NCI-H2081 treated with DMSO at 0.1 percent for 48 hours (cell line): ENCODE results near the gene DYNC2H1.

ENCODE experiments used
- DNase-seq: peaks from one replicate; lab custom pipeline; 2025; lab: John Stamatoyannopoulos, UW

The DYNC2H1 gene

DNA sequence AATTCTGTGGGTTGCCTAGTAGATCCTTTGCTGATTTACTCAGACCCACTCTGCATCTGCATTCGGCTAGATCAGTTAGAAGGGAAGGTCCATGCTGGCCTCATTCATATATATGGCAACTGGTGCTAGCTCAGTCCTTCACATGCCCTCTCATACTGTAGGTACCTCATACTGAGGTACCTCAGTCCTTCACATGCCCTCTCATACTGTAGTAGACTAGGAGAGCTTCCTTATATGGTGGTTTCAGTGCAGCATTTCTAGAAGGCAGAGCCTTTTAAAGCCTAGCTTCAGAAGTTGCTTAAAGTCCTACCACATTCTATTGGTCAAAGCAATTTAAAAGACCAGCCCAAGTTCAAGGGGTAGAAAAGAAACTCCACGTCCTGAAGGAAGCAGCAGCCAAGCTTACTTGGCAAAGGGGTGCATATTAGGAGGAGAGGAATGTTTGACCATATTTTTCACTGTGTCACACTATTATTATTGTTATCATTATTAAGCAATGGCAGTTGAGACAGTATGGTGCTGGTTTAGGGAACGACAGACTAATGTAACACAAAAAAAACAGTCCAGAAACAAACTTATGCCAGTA, 356.4 kb downstream of the DYNC2H1 start:
- no peak for DNase-seq

DNA sequence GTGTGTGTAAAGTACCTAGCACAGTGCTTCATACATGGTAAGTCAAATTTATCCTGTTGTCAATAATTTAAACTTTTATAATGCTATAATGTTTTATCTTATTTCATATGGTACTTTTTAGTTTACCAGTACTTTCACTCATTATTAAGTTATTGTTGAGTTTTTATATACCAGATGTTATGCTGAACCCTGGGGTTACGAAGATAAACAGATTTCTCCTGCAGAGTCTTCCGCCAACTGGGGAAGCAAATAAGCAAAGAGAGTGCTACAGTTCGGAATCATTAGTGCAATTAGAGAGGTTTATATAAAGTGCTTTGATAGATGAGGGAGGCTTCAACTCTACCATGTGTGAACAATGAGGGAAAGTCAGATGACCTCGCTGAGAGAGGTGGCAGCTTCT, 362.3 kb downstream of the DYNC2H1 start:
- DNase-seq: no peak

DNA sequence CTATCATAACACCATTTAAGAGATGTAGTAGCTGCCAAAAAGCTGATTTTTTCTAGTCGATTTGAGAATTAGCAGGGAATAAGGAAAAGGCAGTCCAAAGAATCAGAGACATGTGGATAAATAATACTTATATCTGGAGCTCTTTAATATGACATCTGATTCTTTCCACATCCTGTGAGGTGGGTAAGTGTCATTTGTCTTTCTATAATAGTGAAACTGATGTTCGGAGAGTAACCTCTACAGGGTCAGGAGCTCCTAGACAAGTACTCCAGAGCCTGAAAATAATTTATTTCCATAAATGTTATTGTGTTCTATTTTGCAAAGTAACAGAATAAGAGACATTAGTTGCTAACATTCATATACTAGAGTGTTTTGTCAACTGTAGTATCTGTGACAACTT, 367.6 kb downstream of the DYNC2H1 start:
- no peak for DNase-seq

DNA sequence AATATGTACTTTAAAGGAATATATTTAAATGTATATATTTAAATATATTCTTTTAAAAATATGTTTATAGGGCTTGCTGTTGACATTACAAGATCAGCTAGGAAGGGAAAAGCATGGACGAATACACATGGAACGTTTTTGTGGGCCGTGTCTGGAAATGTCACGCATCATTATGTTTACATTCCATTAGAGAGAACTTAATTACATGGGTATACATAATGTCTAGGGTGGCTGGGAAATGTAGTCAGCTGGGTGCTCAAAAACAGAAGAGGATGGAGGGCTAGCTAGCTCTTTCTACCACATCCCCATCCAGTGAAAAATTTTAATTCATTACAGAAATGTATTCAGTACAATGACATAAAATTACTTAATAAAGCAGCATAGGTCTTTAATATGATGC, 371.2 kb downstream of the DYNC2H1 start:
- no peak for DNase-seq

DNA sequence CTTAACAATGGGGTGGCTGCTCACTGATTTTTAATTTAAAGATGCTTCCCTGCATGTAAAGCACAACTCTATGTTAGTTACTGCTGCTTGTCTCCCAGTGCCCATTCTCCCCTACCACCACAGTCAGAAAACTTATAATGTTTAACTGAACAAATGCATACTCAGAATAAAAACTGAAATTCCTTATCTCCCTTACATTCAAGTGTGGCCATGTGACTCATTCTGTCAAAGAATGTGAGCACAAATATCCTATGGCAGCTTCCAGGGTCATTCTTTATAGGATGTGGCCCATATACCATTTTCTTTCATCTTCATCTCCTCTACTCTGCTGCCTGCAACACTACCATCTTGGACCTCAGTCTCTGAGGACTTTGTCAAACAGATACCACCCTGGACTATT, 374.8 kb downstream of the DYNC2H1 start:
- DNase-seq: no peak

DNA sequence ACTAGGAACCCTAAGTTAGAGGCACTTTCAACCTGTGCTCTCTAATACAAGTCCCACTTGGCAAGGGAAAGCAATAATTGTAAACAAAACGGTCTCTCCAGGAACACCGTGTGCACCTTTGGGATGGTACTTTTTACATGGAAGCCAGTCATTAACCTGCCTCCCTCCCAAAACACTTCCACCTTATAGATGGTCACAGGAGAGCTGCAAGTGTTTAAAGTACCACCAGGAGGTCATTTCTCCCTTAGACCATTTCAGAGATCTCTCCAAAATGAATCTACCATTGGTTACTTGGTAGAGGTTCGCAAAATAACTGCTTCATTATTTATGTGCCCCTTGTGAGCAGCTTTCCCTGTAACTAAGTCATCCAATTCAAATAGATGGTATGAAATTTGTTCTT, 375.3 kb downstream of the DYNC2H1 start:
- no peak for DNase-seq

DNA sequence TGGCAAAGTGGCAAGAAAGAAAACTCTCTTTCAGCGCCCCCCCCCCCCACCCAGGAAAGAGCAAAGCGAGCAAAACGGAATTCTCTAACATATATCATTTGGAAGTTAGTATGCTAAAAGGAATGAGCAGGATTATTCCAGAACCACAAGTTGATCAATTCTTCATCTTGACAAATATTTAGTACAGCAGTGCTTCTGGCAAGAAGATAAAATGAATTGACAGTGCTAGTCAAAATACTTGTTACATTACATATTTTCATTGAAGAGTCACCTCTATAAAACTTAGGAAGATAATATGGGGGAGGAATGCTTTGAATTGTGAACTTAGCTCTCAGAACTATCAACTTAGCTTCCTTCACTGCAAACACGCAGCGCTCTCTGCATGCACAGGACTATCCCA, 377.4 kb downstream of the DYNC2H1 start:
- no peak for DNase-seq

DNA sequence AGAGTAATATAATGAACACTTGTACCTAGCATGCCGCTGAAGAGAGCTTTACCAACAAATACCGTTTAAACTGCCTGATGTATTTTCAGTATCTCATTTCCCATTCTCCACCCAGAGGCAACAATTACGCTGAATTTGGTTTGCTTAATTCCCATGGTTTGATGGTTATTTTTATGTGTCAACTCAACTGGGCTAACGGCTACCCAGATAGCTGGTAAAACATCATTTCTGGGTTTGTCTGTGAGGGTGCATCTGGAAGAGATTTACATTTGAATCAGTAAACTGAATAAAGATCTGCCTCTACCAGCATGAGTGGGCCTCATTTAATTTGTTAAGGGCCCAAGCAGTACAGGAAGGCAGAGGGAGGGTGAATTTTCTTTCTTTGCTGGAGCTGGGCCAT, 377.9 kb downstream of the DYNC2H1 start:
- DNase-seq: no peak

DNA sequence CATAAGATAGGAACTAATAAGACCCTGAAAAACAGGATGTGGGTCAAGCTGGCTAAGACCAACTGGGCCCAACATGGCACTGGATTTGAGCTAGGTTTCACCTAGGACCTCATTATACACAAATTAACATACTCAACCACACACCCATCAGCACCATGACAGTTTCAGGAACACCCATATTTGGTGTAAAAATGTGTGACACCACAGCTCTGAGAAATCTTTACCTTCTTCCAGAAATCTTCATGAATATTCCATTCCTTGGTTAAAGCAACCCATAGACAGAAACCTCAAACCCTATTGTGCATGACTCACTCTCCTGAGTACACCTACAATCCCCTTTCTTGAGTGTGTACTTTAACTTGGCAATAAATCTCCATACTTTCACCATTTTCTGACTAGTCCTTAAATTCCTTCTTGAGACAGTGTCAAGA, 378.8 kb downstream of the DYNC2H1 start:
- DNase-seq: no peak

DNA sequence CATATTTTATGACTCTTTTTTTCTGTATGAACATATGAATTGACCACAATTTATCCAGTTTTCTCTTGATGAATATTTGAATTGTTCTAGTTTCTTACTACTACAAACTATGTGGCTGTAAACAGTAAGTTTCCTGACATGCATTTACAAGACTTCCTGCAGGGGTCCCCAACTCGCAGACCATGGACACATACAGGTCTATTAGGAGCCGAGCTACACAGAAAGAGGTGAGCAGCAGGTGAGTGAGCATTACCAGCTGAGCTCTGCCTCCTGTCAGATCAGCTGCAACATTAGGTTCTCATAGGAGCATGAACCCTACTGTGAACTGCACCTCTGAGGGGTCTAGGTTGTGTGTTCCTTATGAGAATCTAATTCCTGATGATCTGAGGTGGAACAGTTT, 379.4 kb downstream of the DYNC2H1 start:
- no peak for DNase-seq

DNA sequence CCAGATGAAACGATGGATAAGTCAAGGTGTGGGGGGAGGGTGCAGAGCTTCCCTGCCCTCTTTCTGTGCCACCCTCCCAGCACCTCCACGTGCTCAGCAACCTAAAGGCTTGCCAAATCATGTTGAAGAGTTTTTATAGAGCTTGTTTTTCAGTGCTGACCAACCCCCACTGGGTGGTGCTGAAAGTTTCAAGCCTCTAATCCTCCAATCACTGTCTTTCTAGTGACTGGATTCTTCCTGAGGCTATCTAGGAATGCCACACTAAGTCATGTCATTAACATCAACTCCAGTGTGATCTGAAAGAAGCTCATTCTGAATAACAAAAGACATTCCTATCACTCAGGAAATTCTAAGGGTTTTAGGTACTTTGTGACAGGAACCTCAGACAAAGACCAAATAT, 382.6 kb downstream of the DYNC2H1 start:
- no peak for DNase-seq

DNA sequence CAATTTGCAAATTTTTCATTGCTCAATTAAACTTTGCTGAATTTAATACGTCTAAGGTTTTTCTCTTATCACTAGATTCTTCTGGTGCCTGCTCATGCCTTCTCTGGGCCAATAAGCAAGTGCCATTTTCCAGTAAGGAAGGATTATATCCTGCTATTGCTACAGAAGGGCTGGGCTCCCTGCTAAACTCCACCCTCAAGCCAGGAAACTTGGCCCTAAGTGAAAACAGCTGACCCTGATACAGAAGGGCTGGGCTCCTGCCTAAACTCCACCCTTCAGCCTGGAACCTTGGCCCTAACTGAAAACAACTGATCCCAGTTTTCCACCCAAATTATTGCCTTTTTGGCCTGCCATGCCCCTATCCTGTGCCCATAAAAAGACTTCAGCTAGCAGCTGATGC, 385.3 kb downstream of the DYNC2H1 start:
- no peak for DNase-seq

DNA sequence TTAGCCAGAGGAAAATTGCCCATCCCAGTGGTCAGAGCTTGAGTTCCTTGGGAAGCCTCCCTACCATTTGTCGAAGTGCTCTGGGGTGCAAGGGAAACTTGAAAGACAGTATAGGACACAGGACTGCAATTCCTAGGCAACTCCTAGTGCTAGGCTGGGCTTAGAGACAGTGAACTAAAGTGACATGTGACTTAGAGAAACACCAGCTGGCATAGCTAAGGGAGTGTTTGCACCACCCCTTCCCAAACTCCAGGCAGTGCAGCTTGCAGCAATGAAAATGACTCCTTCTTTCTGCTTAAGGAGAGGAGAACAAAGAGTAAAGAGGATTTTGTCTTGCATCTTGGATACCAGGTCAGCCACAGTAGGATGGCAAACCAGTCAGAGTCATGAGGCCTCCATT, 388.0 kb downstream of the DYNC2H1 start:
- DNase-seq: no peak

DNA sequence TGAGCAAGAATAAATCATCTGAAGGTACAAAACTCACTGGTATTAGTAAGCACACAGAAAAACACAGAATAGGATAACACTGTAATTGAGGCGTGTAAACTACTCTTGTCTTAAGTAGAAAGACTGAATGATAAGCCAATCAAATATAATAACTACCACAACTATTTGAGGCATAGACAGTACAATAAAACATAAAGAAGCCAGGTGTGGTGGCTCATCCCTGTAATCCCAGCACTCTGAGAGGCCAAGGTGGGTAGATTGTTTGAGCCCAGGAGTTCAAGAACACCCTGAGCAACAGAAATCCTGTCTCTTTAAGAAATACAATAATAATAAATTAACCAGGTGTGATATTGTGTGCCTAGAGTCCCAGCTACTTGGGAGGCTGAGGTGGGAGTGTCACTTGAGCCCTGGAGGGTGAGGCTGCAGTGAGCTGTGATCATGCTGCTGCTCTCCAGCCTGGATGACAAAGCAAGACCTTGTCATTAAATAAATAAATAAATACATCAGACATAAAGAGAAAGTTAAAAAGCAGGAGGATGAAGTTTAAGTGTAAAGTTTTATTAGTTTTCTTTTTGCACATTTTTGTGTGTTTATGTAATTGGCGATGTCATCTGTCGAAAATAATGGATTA, 390.6 kb downstream of the DYNC2H1 start:
- no peak for DNase-seq

DNA sequence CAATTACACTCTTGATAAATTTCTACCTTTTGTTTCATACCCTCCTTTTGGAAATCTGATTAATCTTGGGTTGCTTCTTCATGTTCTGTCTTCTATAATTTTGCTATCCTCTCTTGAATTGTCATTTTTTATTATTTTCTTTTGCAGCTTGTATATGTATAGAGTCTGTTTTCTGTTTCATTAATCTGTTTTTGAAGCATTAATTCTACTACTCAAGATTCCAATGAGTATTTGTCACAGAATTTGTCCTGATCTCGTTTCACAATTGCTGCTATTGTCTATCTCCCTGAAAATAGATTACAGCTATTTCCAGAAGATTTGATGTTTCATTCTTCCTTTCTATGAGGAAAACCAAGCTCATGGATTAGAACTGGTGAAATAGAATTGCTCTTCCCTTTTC, 406.1 kb downstream of the DYNC2H1 start:
- DNase-seq: no peak

DNA sequence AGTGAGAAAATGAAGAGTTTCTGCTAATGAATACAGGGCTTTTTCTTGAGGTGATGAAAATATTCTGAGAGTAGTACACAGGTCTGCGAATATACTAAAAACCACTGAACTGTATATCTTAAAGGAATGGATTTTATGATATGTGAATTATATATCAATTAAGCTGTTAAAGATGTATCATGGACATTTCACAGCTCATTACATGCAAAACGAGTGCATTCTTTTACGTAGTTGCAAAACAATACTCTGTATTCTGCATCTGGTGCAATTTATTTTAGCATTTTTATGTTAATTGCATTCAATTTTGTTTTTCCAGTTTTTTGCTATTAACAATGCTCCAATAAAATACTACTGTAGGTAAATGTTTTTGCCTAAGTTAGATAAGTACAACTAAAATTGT, 411.6 kb downstream of the DYNC2H1 start:
- DNase-seq: no peak

DNA sequence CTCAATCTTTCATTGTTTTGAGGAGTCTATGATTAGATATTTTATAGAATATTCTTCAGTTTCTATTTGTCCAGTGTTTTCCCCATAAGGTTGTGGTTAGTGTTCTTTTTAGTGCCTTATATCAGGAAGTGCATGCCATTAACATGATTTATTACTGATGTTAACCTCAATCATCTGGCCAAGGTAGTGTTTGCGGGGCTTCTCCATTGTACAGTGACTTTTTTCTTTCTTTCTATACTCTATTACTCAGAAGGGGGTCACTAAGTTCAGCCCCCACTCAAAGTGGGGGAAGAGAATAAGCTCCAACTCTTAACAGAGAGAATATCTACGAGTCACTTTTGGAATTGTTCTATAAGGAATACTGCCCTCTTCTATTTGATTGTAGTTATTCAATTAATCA, 415.8 kb downstream of the DYNC2H1 start:
- no peak for DNase-seq

DNA sequence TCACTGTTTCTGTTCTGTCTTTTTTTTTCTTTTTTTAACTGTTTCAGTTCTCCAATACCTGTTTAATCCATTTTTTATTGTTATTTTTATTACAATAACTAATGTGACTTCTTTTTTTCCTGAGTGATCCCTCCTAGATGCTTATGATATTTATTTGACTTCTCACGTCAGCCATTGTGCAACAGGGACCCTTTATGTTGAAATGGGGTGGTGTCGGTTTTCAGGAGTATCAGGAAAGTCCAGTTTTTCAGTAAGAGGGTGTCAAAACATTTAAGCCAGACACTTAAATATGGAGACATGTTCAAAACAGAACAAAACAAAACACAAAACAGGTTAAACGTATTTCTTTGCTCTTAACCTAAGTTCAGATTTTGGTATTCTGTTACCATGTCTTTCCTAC, 418.8 kb downstream of the DYNC2H1 start:
- DNase-seq: no peak

DNA sequence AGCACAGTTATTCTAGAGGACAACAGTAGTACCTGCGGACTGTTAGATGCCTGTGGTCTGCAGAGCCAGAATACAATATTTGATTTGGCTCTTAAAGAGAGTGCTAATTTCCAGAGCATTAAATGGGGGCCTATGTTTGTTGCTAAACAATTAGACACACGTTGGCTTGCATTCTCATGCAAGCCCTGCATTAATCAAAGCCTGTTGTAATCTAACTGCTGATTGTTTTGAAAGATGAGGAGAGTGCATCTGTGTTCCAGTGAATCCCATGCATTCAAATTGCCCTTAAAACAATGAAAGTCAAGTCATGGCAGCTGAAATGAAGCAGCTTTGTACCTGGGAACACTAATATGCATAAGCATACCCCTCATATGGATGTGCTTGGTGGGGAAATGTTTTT, 419.4 kb downstream of the DYNC2H1 start:
- DNase-seq: no peak

DNA sequence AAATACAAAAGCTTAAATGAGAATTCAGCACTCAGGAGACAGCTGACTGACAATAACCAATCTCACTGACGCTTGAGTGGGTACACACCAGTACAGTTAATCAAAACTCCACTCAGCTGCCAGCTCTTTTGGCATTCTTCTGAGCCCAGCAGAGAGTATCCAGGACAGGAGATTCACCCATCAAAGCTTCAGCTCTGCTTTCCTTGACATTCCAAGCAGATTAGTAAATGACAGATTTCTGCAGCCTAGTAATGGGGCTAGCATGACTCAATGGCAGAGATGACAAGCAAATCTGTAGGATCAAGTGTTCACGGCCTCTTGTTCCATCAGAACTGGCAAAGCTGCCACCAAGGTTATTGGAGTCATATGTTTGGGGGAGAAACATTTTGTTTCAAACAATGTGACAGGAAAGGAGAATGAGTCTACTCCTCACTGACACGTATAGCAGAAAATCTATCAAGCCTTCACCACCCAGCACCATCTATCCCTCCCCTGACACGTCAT, 420.0 kb downstream of the DYNC2H1 start:
- no peak for DNase-seq
